Fibroblast of gingiva (primary cell): ENCODE measurements around the gene KLHL17.
"Not testable (repeated sequence)": the region's sequence is repeated elsewhere in the genome, so short reads cannot be mapped to it uniquely, and the experiment has no call there.

Source experiments
- DNase-seq: peaks from one replicate; pipeline ENCODE4 v3.0.0-alpha.2; 2011; ENCODE audit warnings: low read depth

KLHL17 gene

GRCh38 chr1:970242-970972 is 10.0 kb downstream of the KLHL17 start:
- no peak for DNase-seq

- no peak for DNase-seq
Measured at GRCh38 chr1:970973-971730, 10.8 kb downstream of the KLHL17 start.

GRCh38 chr1:971751-972506 is 11.5 kb downstream of the KLHL17 start:
- DNase-seq = no peak

GRCh38 chr1:972726-973458 is 12.5 kb downstream of the KLHL17 start:
- no peak for DNase-seq

- DNase-seq = no peak
Measured at GRCh38 chr1:973459-974292, 13.3 kb downstream of the KLHL17 start.

GRCh38 chr1:974293-974640 is 13.9 kb downstream of the KLHL17 start:
- no peak for DNase-seq

GRCh38 chr1:974687-975328 is 14.4 kb downstream of the KLHL17 start:
- no peak for DNase-seq

- no peak for DNase-seq
Measured at GRCh38 chr1:975365-975764, 15.0 kb downstream of the KLHL17 start.

GRCh38 chr1:975896-976683 is 15.7 kb downstream of the KLHL17 start:
- DNase-seq = peak; percentile 46

GRCh38 chr1:976791-977190 is 16.4 kb downstream of the KLHL17 start:
- DNase-seq = not testable (repeated sequence)

- DNase-seq = no peak
Measured at GRCh38 chr1:978069-978834, 17.9 kb downstream of the KLHL17 start.

GRCh38 chr1:978835-979743 is 18.7 kb downstream of the KLHL17 start:
- no peak for DNase-seq

GRCh38 chr1:979744-980072 is 19.3 kb downstream of the KLHL17 start:
- DNase-seq = no peak

GRCh38 chr1:980137-980571 is 19.8 kb downstream of the KLHL17 start:
- no peak for DNase-seq

- DNase-seq = no peak
Measured at GRCh38 chr1:980602-981395, 20.4 kb downstream of the KLHL17 start.

- no peak for DNase-seq
Measured at GRCh38 chr1:981491-981954, 21.1 kb downstream of the KLHL17 start.

GRCh38 chr1:981955-982558 is 21.7 kb downstream of the KLHL17 start, which contains the start of gene PERM1:
TSS of gene PERM1 (minus strand) at chr1:982093. CDS start at chr1:981029, 1,064 bp downstream.
- no peak for DNase-seq
